HG03135 (cell line): ENCODE measurements around the gene JADE2.

Experiments
- ATAC-seq: cut with Tn5 transposase; IDR thresholded peaks from one replicate; pipeline ENCODE4 v1.9.1; 2021; ENCODE audit warnings: mild to moderate bottlenecking, moderate library complexity; ENCODE audit not compliant: unreplicated experiment

The JADE2 gene

GRCh38 chr5:134567641-134568336, 42.3 kb downstream of the JADE2 start:
- ATAC-seq, result no peak

- ATAC-seq, result no peak
These were observed 42.8 kb downstream of the JADE2 start for GRCh38 chr5:134568337-134568700.

- ATAC-seq, result no peak
These were observed 43.6 kb downstream of the JADE2 start for GRCh38 chr5:134568761-134569695.

GRCh38 chr5:134569758-134570364, 44.4 kb downstream of the JADE2 start:
- ATAC-seq, result no peak

GRCh38 chr5:134570365-134570758, 44.9 kb downstream of the JADE2 start:
- no peak for ATAC-seq

- no peak for ATAC-seq
These were observed 45.4 kb downstream of the JADE2 start for GRCh38 chr5:134570886-134571285.

GRCh38 chr5:134571693-134572405, 46.4 kb downstream of the JADE2 start:
- no peak for ATAC-seq

- no peak for ATAC-seq
These were observed 47.3 kb downstream of the JADE2 start for GRCh38 chr5:134572811-134573210.

- no peak for ATAC-seq
These were observed 49.1 kb downstream of the JADE2 start for GRCh38 chr5:134574521-134574920.

GRCh38 chr5:134575316-134575715, 49.8 kb downstream of the JADE2 start:
- no peak for ATAC-seq

- ATAC-seq, result no peak
These were observed 51.0 kb downstream of the JADE2 start for GRCh38 chr5:134576386-134577021.

GRCh38 chr5:134577022-134577795, 51.7 kb downstream of the JADE2 start:
- no peak for ATAC-seq

- no peak for ATAC-seq
These were observed 52.5 kb downstream of the JADE2 start for GRCh38 chr5:134577796-134578577.

- no peak for ATAC-seq
These were observed 53.3 kb downstream of the JADE2 start for GRCh38 chr5:134578578-134579283.

GRCh38 chr5:134579284-134579771, 53.9 kb downstream of the JADE2 start:
- no peak for ATAC-seq

- ATAC-seq, result no peak
These were observed 54.6 kb downstream of the JADE2 start for GRCh38 chr5:134580001-134580460.

GRCh38 chr5:134581241-134581981, 55.9 kb downstream of the JADE2 start:
- no peak for ATAC-seq
